ENCODE measurements around the gene LIN7C.

Gene LIN7C

DNA sequence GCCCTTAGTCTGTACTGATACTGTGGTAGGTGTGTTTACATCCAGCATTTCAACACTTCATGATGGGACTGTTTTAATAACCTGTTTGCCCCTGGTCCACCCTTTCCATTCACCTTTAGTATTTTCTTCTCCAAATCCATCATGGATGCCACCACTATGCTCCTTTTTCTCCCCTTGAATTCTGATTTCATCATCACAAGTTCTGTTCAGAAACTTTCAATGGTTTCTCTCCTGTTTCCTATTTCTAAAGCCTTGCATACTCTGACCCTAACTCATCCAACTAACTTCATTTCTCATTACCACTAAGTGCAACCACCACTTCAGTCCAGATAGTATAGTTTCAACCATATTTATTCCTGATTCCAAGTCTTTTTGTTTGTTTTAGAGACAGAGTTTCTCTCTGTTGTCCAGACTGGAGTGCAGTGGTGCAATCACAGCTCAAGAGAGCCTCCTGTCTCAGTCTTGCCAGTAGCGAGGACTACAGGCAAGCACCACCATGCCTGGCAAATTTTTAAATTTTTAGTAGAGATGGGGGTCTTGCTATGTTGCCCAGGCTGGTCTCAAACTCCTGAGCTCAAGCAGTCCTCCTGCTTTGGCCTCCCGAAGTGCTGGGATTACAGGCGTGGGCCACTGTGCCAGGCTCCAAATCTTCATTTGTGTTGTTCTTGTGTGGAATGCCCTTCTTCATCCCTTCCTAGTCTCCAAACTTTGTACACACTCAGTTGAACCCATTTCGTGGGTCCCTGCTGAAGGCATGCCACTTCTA lies 1.2 kb upstream of the LIN7C start:
- no peak for DNase-seq (ENCODE audit: low spot score)

DNA sequence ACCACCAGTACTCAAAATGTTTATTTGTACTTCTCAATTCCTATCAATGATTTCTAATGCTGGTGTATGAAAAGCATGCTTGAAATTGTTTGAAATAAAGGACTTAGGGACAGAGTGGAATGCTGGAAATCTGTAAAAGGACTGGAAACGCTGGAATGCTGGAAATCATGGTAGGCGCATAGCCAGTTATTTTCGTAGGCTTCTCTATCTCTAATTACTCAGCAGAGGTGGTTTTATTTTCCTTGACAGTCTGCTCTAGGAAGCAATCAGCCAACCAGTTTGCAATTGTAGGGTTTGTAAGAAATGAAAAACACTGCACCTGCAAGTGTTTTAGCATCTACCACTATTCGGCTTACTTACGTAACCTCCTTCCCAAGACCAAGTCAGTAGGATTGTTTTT lies 788 bp downstream of the LIN7C start:
- no peak for DNase-seq (ENCODE audit: low spot score)

DNA sequence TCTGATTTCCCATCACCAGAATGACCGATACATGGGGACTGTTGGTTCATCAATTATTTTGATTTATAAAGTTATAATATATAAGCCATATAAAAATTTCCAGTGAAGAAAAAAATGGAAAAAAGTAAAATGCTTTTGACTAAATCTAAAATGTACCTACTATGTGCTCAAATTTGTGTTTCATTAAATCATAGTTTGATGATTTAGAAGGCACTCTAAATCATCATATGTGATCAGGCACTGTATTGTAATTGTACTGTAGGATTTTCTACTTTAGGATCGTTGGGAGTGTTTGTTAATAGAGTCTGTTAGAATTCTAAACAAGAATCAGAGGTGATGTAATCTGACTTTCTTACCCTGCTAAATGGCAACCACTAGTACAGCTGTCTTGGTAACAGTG lies 2.4 kb downstream of the LIN7C start:
- DNase-seq (ENCODE audit: low spot score), result no peak

DNA sequence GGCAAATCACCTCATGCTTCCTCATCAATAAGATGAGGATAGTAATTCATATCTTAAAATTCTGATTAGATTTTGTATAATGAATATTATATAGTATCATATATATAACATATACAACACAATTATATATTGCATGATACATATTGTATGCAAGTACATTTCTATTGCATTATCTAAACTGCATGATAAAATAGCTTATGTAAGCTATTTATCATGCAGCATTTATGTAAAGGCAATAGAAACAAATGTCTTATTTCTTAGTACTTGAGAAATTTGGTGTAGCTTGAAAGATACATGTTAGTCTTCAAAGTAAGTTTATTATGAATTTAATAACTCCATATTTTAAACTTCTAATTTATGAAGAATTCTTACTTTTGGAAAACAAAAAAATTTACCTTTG lies 5.5 kb downstream of the LIN7C start:
- DNase-seq (ENCODE audit: low spot score), result no peak

DNA sequence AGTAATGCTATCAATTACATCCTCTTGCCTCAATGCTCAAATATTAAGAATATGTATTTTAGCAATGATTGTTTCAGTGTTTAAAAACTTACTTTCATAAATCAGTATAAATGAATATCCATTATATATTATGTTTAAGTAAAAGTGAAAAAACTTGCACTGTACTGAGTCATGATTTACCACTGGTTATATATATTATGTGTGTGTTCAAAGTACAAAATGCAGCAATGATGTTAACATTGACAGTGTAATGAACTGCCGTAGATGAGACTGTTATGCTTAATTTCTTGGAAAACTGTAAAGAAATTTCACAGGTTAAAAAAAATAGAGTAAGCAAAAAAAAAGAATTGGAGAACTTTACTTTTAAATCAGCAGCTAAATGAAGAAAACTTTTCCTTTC lies 8.7 kb downstream of the LIN7C start:
- no peak for DNase-seq (ENCODE audit: low spot score)

DNA sequence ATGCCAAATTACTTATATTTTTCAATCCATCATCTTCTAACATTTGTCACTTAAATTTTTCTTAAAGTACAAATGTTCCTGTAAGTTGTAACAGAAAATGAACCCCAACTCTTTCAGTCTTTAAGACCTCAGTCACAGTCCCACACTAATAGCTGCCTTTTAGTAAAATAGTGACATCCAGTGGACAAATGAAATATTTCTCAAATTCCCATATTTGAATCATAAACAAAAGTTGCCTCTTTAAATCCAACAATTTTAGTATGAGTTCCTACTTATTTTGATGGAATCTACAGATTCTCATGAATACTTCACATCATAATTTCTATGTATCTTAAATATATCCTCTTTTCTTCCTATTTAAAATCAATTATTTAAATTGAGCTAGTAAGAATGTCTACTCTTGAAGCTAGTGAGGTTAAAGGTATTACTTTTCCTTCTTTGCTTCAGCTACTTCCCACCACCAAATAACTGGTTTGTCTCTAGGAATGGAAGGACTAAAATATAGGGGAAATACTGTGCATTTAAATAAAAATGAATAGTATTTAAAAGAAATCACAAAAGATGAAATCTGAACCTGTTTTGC lies 9.2 kb downstream of the LIN7C start:
- DNase-seq (ENCODE audit: low spot score), result no peak

DNA sequence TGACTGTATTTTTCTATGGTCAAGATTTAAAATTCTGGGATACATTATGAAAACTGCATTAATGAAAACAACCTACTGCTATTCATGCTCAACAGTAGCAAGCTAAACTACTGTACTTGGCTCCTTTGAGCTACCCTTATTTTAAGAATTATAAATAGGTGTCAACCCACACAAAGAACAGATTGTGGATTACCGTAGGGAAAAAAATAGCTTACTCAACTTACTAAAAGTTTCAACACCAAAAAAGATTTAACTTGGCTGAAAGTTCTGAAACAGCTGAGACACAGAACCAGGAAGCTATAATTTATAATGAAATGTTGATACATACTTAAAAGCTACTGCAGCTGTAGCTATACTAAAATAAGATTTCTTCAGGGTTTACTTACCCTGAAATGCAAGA lies 10.1 kb downstream of the LIN7C start:
- no peak for DNase-seq (ENCODE audit: low spot score)

DNA sequence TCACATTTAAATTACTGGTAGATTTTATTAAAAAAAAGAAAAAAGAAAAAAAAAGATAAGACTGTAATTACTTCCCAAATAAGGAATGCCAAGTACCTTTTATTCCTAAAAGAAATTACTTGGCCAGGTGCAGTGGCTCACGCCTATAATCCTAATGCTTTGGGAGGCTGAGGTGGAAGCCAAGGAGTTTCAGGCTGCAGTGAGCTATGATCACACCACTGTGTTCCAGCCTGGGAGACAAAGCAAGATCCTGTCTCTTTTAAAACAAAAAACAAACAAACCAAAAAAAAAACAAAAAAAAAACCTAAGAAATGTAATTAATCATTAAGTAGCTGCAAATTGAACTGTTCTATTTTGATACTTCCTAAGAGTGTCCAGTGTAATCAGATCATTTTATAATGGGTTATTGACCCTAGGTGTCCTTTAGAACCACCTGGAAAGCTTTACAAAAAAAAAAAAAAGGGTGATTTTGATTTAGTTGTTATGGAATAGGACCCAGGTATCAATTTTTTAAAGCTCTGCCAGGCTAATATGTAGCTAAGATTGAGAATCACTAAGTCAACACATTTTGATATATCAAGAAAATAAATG lies 10.8 kb downstream of the LIN7C start:
- DNase-seq (ENCODE audit: low spot score), result no peak

DNA sequence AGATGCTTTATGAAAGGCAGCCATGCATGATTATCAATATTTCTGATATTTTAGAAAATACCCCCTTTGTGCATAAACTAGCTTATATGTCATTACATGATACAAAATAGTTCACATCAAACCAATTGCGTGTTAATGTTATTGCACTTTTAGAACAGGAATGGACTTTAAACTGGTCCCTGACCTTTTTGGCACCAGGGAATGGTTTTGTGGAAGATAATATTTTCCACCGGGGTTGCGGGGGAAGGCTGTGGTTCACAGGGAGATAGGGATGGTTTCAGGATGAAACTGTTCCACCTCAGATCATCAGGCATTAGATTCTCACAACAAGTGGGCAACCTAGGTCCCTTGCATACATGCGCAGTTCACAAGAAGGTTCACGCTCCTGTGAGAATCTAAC lies 17.5 kb downstream of the LIN7C start:
- no peak for DNase-seq (ENCODE audit: low spot score)

DNA sequence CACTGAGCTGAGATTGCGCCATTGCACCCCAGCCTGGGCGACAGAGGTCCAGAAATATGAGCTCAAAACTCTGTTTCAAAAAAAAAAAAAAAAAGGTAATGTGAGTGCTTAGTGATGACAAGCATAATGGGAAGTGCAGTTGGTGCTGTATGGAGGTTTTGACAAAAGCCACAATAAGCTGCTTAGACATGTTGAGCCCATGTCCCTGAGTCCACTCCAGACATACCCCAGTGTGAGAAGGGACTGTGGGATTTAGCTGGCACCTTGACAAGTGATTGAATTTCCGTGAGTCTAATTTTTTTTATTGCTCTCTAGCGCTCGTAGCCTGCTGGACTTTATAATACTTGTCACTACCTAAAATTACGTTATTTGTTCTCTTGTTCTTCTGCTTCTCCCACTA lies 18.9 kb downstream of the LIN7C start:
- DNase-seq (ENCODE audit: low spot score), result no peak

DNA sequence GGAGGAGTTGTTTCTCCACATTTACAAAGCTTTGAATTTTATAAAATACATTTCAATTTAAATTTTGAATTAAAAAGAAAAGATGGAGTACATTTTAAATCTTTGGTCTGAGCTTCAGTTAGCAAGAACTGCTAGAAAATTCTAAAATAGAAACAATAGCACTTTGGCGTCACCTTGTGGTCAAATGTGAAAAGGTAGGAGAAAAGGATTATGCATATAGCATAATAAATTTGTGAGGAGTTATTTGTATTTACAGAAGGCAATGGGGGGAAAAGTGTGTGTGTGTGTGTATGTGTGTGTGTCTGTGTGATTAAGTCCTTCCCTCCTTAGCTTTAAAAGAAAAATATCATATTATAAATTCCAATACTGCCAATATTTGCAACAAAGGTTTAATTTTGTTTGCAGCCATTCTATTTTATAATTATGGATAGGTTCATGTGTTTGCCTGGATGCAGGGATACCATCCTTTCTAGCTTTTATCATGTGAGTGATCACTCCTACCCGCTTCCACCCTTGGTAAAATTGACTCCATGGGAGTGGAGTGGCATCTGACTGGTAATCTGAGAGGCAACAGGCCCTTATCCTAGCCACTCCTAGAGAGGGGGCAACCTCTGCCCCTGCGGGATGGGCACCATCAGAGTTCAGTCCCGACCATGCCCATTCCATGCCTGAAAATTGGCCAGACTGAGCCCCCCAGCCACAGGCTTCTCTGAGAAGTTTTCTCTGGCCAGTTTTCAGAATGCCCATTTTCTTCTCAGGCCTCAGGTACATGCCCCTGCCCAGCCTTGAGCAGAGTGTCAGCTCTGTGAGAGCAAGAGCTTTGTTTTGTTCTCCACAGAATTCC lies 20.4 kb downstream of the LIN7C start:
- no peak for DNase-seq (ENCODE audit: low spot score)

DNA sequence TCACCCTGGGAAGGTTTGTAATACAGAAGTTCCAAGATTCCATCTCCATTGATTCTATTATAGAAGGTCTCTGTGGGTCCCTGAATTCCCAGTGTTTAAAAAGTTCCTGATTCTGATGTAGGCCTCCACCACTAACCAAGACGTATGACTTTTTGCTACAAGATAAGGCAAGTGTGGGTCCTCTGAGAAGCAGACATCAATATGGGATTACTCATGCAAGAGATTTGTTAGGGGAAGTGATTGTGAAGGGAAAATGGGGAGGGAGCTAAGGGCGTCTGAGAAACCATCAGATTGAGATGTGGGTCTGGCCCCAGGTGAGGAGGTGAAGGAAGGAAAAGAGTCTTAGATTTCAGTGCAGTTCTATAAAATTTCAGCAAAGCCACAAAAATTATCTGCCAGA lies 23.8 kb downstream of the LIN7C start:
- DNase-seq (ENCODE audit: low spot score), result no peak

DNA sequence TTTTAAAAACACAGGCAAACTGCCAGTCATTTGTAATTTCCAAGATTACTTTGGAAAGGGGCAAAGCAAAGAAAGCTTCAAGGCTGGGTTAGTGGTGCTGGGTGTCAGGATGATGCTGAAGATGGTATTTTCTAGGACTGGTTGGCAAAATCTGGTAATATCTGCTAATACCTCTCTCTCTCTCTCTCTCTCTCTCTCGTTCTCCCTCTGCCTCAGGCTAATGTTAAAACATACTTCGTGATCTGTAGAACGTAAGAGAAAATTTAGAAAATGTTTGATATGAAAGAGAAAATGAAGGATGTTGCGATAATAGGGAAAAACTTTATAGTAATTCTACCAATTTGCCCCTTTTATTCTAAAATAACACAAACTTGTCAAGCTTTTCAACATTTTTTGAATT lies 24.6 kb downstream of the LIN7C start:
- DNase-seq (ENCODE audit: low spot score), result no peak

DNA sequence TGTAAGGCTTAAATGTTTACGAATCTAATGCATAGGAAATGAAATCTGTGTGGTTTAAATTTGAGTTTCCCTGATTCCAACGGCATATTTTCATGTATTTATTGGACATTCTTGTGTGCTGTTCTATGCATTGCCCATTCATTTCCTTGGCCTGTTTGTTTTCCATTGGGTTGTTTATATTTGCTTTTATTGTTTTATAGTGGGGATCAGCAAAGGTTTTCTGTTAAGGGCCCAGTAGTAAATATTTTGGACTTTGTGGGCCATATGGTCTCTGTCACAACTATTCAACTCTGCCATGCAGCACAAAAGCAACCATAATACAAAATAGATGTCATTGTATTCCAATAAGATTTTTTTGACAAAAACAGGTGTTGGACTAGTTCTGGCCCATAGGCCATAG lies 28.7 kb downstream of the LIN7C start:
- DNase-seq (ENCODE audit: low spot score), result no peak

DNA sequence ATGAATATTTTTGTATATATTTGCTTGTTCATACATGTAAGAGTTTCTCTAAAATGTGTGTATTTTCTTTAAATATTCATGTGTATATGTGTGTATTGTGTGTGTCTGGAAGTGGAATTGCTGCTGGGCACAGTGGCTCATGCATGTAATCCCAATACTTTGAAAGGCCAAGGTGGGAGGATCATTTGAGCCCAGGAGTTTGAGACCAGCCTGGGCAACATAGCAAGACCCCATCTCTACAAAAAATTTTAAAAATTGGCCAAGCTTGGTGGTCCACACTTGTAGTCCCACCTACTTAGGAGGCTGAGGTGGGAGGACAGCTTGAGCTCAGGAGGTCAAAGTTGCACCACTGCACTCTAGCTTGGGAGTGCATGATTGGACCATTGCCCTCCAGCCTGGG lies 29.3 kb downstream of the LIN7C start:
- no peak for DNase-seq (ENCODE audit: low spot score)

DNA sequence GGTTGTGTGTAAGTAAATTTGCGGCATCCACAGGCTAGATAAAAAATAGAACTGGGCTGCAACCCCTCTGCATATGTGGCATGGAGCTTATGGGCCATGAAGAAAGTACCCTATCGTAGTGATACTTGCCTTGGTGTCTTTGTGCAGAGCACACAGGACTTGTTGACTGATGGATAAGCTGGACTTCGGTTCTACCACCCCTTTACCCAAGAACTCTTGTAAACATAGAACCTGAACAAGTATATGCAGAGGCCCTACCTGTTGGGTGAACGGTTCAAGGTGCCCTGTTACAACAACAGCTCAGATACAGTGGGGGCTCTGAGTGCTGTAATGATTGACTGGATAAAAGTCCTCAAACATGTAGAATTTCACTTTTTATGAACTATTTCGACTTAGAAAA lies 30.9 kb downstream of the LIN7C start:
- no peak for DNase-seq (ENCODE audit: low spot score)

DNA sequence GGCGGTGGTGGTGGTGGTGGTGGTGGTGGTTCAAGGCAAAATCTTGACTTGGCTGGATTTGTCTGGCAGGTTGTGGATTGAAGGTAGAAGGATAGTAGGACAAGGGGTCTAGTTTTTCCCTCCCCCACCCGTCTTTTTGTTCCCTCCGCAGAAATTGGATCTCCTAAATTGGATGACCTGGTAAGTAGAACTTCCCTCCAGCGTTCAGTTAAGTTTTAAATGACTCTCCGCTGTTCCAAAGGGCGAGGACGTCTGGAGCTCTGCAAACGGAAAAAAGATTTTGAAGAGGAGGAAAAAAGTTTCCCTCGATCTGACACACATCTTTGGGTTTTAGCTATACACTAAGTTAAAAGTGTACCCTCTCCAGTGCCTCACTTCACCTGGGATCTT lies 33.6 kb downstream of the LIN7C start:
- no peak for DNase-seq (ENCODE audit: low spot score)

DNA sequence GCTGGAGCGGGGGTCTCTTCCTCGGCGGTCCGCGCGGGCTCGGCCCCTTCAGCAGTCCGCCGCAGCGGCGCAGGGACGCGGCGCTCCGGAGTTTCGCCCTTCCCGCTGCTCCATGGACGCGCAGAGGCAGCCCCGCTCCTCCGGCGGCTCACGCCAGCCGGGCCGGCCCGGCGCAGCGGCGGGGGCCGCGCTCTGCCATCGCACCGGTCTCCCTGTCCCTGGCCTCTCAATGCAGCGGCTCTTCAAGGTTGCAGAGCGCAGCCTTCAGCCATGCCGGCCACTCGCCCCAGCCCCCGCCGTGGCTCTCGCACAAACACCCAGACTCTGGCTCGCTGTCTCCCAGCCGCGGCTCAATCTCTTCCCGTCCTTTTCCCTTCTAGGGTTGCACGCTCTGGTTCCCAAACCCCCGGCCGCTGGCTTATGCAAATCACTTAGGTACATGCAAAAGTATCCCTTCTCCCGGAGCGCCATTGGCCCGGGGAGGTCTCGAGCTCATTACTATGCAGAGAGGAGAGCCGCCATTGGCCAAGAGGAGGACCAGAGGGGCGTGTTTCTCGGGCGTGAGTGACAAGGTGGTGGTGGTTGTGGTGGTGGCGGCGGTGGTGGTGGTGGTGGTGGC lies 34.1 kb downstream of the LIN7C start, which contains the start of gene LGR4:
Gene LGR4 (minus strand): TSS at position 393 of the 619 bp plus-strand sequence. CDS start 488 bp downstream, outside the sequence.
- DNase-seq (ENCODE audit: low spot score), result peak; percentile 89

DNA sequence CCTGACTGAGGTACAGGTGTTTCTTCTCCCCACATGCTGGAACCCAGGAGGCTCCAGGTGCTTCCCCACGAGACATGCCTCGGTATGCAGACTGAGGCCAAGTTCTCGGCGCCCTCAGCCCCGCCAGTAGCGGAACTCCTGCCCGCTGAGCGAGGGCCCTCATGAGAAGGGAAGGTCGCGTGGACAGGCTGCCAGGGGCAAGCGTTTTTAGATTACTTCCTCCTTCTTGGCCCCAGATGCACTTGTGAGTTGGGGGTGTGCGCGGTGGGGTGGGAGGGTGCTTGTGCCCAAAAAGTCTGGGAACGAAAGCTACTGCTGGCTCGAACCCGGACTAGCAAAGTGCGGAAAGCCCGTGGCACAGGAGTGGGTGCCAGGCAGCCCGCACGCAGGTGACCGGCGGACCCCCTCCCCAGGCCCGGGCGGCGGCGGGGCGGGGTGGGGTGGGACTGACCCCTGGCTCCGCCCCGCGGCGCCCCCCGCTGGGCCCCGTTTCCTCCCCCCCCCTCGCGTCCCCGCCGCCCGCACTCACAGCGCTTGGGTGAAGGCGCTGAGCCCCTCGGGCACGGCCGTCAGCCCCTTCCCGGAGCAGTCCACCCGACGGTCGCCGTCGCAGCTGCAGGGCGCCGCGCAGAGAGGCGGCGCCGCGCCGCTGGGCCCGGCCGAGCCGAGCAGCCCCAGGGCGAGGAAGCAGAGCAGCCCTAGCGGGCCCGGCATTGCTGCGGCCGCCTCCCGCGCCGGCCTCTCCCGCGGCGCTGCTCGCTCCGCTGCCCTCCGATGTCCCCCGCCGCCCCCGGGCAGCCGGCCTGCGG lies 34.8 kb downstream of the LIN7C start:
- DNase-seq (ENCODE audit: low spot score), result peak; percentile 67

DNA sequence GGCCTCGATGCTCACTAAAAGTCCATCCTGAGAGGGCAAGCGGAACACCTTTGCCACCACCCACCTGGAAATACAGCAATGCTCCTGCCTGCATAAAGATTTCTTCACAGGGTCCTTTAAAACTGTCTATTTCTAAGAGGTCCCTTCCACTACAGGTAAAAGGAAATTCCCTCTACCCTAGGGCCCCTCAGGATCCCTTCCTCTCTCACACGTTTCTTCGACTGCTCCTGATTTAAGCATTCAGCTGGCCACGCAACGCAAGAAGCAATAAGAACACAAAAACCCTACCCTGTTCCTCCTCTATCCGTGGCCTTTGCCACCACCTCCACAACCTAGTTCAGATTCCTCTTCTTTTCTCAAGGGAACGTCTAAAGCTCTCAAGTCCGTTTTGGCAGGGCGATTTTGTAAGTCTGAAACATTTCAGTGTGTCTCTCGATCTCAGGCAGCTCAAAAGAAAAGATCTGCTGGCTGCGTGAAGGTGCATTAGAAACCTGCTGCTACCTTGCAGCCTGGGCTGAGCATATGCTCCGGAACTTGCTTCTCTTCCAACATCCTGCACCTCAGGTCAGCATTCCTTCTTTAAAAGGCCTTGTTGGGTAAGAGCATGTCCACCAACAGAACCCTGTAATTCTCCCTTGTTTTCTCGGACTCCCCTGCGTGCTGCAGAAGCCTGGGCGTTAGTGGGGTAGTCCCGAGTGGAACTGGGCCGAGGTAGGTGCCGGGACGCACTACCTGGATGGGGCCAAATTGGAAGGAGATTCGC lies 35.6 kb downstream of the LIN7C start:
- no peak for DNase-seq (ENCODE audit: low spot score)

DNA sequence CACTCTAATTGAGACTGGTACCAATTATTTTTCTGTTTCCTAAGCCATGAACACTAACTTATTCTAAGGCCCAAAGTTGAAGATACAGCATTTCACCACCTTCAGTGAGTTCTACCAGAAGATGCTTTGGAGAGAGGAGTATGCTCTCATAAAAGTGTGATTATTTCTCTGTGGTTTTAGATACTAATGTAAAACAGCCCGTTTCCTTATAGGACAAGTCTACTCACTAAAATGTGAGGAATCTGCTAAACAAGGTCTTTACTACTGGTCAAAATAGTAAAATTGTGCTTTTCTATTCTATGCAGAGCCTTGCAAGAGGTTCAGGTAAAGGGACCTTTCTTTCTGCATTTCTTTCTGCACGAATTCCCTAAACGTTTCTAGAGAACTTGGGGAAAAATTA lies 36.4 kb downstream of the LIN7C start:
- DNase-seq (ENCODE audit: low spot score), result no peak

Data from AG08396 (cell line).